Gastroesophageal sphincter (tissue), 3 donors: ENCODE results near the gene DUSP5.

ENCODE experiments used
- POLR2A ChIP-seq, 2 donors: fragments of 450-650 bp; IDR thresholded peaks; one replicate each; pipeline ENCODE4 v1.6.1; 2017; ENCODE audit warnings: antibody characterized with exemption in 2 of 2, mild to moderate bottlenecking in 2 of 2, moderate library complexity in 1 of 2
- POLR2AphosphoS5 ChIP-seq: sonication (generic); formaldehyde crosslinking; IDR thresholded peaks from one replicate; pipeline ENCODE4 v1.6.1; 2017; ENCODE audit warnings: antibody characterized with exemption
- TF ChIP-seq, protein P1 (sequence below), 4 experiments: fragments of 200-600 bp in 2 of 4; fragments of 450-650 bp in 2 of 4; sonication (generic) in 1 of 4; IDR thresholded peaks; one replicate each; pipeline ENCODE4 v1.5.1; 2017 to 2019; ENCODE audit warnings: antibody characterized with exemption in 4 of 4, mild to moderate bottlenecking in 2 of 4, moderate library complexity in 2 of 4

DNA sequence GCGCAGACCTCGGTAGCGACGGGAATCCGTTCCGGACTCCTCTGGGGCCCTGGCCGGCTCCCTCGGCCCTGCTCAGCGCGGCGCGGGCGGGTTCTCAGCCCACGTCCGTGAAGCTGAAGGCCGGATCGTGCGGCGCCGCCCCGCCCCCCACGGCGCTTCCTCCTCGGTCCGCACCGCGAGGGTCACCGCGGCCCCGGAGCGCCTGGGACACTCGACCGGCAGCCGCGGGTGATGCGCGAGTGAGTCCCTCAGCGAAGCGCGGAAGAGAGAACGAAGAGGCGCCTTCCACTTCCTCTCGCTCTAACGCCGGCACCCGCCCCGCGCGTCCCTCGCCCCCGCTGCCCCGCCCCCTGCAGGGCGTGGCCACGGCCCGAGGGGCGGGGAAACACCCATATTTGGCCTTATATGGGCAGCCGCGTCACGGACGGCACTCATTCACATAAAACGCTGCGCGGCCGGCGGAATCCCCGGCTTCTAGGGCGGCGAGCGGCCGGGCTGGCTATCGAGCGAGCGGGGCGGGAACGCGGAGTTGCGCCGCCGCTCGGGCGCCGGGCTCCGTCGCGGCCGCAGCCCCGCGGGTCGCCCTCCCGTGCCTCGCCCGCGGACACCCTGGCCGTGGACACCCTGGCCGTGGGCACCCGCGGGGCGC is at the start of gene DUSP5:
- TF ChIP-seq POLR2A (IDR thresholded peaks at IDR 0.05) (peak; percentile 87 to 93), POLR2AphosphoS5 (peak; percentile 95)
- TF ChIP-seq, protein P1, sequence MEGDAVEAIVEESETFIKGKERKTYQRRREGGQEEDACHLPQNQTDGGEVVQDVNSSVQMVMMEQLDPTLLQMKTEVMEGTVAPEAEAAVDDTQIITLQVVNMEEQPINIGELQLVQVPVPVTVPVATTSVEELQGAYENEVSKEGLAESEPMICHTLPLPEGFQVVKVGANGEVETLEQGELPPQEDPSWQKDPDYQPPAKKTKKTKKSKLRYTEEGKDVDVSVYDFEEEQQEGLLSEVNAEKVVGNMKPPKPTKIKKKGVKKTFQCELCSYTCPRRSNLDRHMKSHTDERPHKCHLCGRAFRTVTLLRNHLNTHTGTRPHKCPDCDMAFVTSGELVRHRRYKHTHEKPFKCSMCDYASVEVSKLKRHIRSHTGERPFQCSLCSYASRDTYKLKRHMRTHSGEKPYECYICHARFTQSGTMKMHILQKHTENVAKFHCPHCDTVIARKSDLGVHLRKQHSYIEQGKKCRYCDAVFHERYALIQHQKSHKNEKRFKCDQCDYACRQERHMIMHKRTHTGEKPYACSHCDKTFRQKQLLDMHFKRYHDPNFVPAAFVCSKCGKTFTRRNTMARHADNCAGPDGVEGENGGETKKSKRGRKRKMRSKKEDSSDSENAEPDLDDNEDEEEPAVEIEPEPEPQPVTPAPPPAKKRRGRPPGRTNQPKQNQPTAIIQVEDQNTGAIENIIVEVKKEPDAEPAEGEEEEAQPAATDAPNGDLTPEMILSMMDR (IDR thresholded peaks at IDR 0.05), result peak in 1 of 4 experiments; percentile 16
